Fibroblast of lung (primary cell): ENCODE data around the gene APBB3. TPM values are rescaled to one million over a fixed set of nuclear protein-coding genes. Genes with fewer than 3 reads are reported as not detected.

Experiments
- DNase-seq, 2 donors: peaks; one replicate each; pipeline versions ENCODE4 v3.0.0 to v3.0.0-alpha.2; 2010; ENCODE audit warnings: low read depth in 2 of 2
- H2AFZ ChIP-seq: 2 replicates; pipeline ENCODE4 v1.5.1; 2012; ENCODE audit warnings: low read length, control low read depth, inconsistent platforms
- H3K27ac ChIP-seq: 2 replicates; pipeline ENCODE4 v1.5.1; 2011; ENCODE audit warnings: low read length, control low read depth; ENCODE audit not compliant: insufficient read depth
- H3K27me3 ChIP-seq: 2 replicates; pipeline ENCODE4 v1.5.1; 2011; ENCODE audit warnings: mild to moderate bottlenecking, low read length; ENCODE audit not compliant: control insufficient read depth, insufficient read depth
- H3K36me3 ChIP-seq: 2 replicates; pipeline ENCODE4 v1.5.1; 2011; ENCODE audit warnings: low read length; ENCODE audit not compliant: control insufficient read depth, insufficient read depth
- H3K4me1 ChIP-seq: 2 replicates; pipeline ENCODE4 v1.5.1; 2011; ENCODE audit warnings: low read length; ENCODE audit not compliant: control insufficient read depth, insufficient read depth; ENCODE audit errors: extremely low read depth
- H3K4me2 ChIP-seq: 2 replicates; pipeline ENCODE4 v1.5.1; 2011; ENCODE audit warnings: low read length, control low read depth; ENCODE audit not compliant: insufficient read depth; ENCODE audit errors: extremely low read depth
- H3K4me3 ChIP-seq, 4 experiments: fragments of 200-600 bp in 1 of 4; sonication (generic) in 1 of 4; replicated peaks in 1 of 4; 2 replicates each; pipeline ENCODE4 v1.5.1; 2011 to 2016; ENCODE audit warnings: low read length in 4 of 4, low read depth in 3 of 4, mild to moderate bottlenecking in 3 of 4, control low read depth in 2 of 4, inconsistent platforms in 1 of 4, mixed read lengths in 1 of 4; ENCODE audit not compliant: insufficient read depth in 1 of 4; ENCODE audit errors: control extremely low read depth in 1 of 4
- H3K79me2 ChIP-seq: 2 replicates; pipeline ENCODE4 v1.5.1; 2012; ENCODE audit warnings: mild to moderate bottlenecking, low read length, inconsistent platforms; ENCODE audit not compliant: control insufficient read depth, insufficient read depth
- H3K9ac ChIP-seq: 2 replicates; pipeline ENCODE4 v1.5.1; 2011; ENCODE audit warnings: mild to moderate bottlenecking, low read length, control low read depth; ENCODE audit not compliant: insufficient read depth
- H3K9me3 ChIP-seq: 2 replicates; pipeline ENCODE4 v1.5.1; 2012; ENCODE audit warnings: low read depth, low read length; ENCODE audit not compliant: control insufficient read depth, insufficient read depth
- H4K20me1 ChIP-seq: 2 replicates; pipeline ENCODE4 v1.5.1; 2011; ENCODE audit warnings: low read length; ENCODE audit not compliant: control insufficient read depth, insufficient read depth; ENCODE audit errors: extremely low read depth
- EZH2 ChIP-seq: IDR thresholded peaks from 2 replicates; pipeline ENCODE4 v1.5.1; 2012; ENCODE audit warnings: low read length, control low read depth, mild to moderate bottlenecking; ENCODE audit errors: missing control alignments
- polyA plus RNA-seq, 2 donors: library from polyadenylated mRNA; depleted of rRNA in 1 of 2; stranded (reverse) in 1 of 2; unstranded in 1 of 2; fragments of >200 nt; gene quantifications; 2 replicates each; pipeline ENCODE4 v1.2.1, GENCODE V29; 2011 to 2012; ENCODE audit warnings: missing spikeins in 1 of 2
- total RNA-seq: library from RNA; depleted of rRNA; stranded (reverse); fragments of >200 nt; gene quantifications from 2 replicates; pipeline ENCODE4 v1.2.1, GENCODE V29; 2014
- TF ChIP-seq, protein P1 (sequence below), 2 donors: IDR thresholded peaks in 1 of 2; conservative IDR thresholded peaks in 1 of 2; 1 replicate in 1 of 2; 2 replicates in 1 of 2; pipeline ENCODE4 v1.5.1; 2011 to 2012; ENCODE audit warnings: low read length in 2 of 2, control low read depth in 1 of 2, inconsistent platforms in 1 of 2, low read depth in 1 of 2, mild to moderate bottlenecking in 1 of 2

Gene APBB3
- total and polyA plus RNA-seq, 2 donors (not counting 1 experiment from before 2014, with no cell fraction given) = 11.7 to 19.8 TPM

DNA sequence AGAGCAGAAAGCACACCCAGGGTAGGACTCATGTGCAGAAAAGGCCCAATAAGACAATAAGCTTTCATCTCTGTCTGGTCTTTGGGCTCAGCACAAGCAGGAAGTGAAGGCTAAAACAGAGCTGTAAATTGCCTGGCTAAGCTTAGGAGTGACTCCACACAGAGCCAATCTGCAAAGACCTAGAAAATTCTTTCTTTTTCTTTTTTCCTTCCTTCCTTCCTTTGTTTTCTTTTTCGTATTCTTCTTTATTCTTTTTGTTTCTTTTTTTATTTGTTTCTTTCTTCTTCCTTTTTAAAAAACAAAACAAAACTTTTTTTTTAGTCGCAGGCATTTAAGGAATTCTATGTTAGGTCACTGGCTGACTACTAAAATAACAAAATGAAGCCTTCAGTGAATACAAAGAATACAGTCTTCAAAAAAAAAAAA, 12.4 kb upstream of the APBB3 start:
- no peaks in the 10 kb centered on the region for H4K20me1 ChIP-seq
- DNase-seq = no peak
- no peak overlapping the region for H3K27ac ChIP-seq
- H3K27me3 ChIP-seq = no peaks in the 10 kb centered on the region
- H3K36me3 ChIP-seq = no peaks in the 10 kb centered on the region
- H3K9me3 ChIP-seq = no peaks in the 10 kb centered on the region
- no peak for TF ChIP-seq EZH2
- TF ChIP-seq, protein P1, sequence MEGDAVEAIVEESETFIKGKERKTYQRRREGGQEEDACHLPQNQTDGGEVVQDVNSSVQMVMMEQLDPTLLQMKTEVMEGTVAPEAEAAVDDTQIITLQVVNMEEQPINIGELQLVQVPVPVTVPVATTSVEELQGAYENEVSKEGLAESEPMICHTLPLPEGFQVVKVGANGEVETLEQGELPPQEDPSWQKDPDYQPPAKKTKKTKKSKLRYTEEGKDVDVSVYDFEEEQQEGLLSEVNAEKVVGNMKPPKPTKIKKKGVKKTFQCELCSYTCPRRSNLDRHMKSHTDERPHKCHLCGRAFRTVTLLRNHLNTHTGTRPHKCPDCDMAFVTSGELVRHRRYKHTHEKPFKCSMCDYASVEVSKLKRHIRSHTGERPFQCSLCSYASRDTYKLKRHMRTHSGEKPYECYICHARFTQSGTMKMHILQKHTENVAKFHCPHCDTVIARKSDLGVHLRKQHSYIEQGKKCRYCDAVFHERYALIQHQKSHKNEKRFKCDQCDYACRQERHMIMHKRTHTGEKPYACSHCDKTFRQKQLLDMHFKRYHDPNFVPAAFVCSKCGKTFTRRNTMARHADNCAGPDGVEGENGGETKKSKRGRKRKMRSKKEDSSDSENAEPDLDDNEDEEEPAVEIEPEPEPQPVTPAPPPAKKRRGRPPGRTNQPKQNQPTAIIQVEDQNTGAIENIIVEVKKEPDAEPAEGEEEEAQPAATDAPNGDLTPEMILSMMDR (conservative IDR thresholded peaks at IDR 0.05 in 1 of 2, IDR thresholded peaks at IDR 0.05 in 1 of 2; ENCODE audit: low read depth in 1 of 2, low read length in 2 of 2) = no peak
- H3K79me2 ChIP-seq = no peaks in the 10 kb centered on the region
- H3K4me2 ChIP-seq = no peak overlapping the region
- H3K4me3 ChIP-seq = no peak overlapping the region
- no peak overlapping the region for H2AFZ ChIP-seq
- no peaks in the 10 kb centered on the region for H3K4me1 ChIP-seq
- H3K9ac ChIP-seq = no peak overlapping the region

DNA sequence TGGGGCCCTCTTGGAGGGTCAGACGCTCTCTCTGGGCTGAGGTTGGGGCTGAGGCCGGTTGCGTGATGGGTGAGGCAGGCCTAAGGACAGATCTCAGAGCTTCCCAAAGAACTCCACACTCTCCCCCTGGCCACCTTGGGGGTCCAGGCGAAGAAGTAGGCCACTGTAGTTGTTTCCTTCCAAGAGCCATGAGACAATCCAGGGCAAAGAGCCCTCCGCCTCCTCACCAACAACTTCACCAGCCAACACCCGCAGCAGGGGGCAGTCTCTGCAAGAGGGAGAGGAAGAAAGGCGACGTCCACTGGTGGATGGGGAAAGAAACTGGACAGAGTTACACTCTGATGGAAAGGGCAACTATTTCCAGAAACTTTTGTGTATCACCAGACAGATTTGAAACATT, 10.9 kb upstream of the APBB3 start:
- Histone ChIP-seq H4K20me1 (no peaks in the 10 kb centered on the region), H3K4me1 (no peaks in the 10 kb centered on the region), H3K9me3 (no peaks in the 10 kb centered on the region), H3K9ac (no peak overlapping the region), H3K4me3 (no peak overlapping the region), H3K36me3 (no peaks in the 10 kb centered on the region), H3K4me2 (no peak overlapping the region), H2AFZ (no peak overlapping the region), H3K27me3 (no peaks in the 10 kb centered on the region), H3K79me2 (no peaks in the 10 kb centered on the region), H3K27ac (no peak overlapping the region)
- peak; percentile 22 to 52 for DNase-seq
- TF ChIP-seq, protein P1 (conservative IDR thresholded peaks at IDR 0.05 in 1 of 2, IDR thresholded peaks at IDR 0.05 in 1 of 2; ENCODE audit: low read depth in 1 of 2, low read length in 2 of 2) = peak; percentile 45 to 51
- TF ChIP-seq EZH2 = no peak

DNA sequence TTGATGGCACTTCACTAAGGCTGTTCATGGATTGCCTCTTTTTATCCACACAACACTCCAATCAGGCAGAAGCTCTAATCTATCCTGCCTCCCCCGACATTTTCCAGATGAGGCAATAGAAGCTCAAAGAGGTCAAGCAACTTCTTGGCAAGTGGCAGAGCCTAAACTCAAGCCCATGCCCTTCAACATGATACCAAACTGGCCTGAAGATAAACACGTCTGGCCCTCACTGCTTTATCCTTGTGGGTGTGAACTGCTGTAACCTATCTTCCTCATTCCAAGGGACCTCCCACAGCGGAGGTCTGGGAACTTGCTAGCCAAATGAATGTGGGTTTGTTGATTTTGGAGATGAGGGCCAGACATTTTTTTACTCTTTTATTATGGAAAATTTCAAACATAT, 9.8 kb upstream of the APBB3 start:
- Histone ChIP-seq H3K27ac (no peak overlapping the region), H3K4me1 (no peaks in the 10 kb centered on the region), H3K4me3 (no peak overlapping the region), H3K9me3 (no peaks in the 10 kb centered on the region), H2AFZ (no peak overlapping the region), H3K27me3 (no peaks in the 10 kb centered on the region), H3K9ac (no peak overlapping the region), H3K36me3 (no peaks in the 10 kb centered on the region), H3K79me2 (no peaks in the 10 kb centered on the region), H4K20me1 (no peaks in the 10 kb centered on the region), H3K4me2 (no peak overlapping the region)
- peak in 1 of 2 donors; percentile 49 for DNase-seq
- TF ChIP-seq, protein P1 (conservative IDR thresholded peaks at IDR 0.05 in 1 of 2, IDR thresholded peaks at IDR 0.05 in 1 of 2; ENCODE audit: low read depth in 1 of 2, low read length in 2 of 2) = no peak
- no peak for TF ChIP-seq EZH2
